ENCODE results near the gene SLC38A8.

SLC38A8 gene

DNA sequence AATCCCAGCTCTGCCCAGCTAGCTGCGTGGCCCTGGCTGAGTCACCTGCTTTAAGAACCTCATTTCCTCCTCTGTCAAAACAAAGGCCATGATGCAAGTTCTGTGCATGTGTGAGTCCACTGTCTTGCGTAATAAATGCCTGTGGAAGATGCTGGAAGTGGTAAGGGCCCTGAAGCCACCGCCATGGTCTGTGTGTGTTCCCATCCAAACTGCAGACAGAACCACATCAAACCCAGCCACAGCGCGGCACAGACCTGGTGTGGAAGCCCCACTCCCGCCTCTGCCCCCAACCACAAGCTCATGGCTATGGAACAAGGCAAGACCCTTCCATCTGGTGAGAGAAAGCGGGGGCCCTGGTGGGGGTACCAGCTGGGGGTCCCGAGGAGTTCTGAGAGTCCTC, 48.5 kb downstream of the SLC38A8 start:
- DNase-seq = no peak

DNA sequence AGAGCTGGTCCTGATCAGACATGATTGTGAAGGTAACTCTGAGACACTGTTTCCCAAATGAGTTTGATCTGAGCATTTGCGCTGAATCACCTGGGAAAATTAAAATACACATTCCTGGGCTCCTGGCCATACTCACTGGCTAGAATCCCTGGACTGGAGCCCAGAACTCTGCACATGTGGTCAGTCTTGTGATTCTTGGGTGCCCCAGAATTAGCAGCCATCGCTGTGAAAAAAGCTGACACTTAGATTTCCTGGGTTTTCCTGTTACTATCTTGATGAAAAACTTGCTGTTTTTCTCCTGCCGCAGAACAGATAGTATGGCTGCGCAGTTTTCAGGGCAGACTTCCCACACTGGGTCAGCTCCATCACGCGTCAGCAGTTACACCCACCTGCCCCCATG, 50.0 kb downstream of the SLC38A8 start:
- DNase-seq = no peak

DNA sequence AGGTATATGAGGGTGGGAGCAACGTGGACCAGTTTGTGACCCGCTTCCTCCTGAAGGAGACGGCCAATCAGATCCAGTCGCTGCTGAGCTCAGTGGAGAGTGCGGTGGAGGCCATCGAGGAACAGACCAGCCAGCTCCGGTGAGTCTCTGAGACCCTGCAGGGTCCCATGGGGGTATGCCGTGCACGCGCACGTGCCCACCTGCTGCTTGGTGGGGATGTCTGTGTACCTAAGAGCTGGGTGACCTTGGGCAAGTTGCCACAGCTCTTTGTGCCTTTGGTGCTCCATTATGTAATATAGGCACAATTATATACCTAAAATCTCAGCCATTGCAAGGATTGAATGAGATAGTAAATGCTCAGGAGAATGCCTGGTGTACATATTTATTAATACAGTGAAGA, 52.1 kb downstream of the SLC38A8 start:
- DNase-seq = no peak

DNA sequence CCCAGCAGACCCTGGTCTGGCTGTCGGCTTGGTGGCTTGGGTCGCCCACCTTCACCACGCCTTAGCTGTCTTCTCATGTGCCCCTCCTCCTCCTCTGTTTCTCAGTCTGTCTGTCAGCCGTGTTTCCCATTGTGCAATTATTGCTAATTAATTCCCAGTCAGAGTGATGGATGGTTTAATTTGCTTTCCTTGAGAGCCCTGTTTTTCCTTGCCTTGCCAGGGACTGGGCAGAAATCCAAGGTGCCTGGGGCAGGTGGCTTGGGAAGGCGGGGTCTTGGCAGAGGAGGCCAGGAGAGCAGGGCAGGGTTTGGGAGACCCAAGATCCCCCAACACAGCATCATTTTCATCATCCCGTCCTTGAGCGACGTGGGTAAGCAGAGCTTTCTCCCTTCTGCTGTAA, 53.3 kb downstream of the SLC38A8 start:
- DNase-seq = no peak

DNA sequence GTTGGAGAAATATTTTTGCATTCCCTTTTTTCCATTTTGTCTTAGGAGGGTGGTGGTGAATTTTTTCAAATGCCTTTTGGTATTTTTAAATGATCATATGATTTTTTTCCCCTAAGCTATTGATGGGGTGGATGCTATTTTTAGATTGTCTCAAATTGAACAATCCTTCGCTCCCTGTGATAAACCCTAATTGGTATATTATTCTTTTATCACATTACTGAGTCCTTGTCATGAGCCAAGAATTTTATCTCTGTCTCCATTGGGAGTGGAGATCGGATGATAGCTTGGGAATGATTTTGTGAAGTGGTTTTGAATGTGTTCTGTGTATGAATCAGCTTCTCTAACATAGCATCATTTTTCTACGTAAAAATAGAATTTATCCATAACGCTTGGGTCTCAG, 59.1 kb downstream of the SLC38A8 start:
- no peak for DNase-seq

DNA sequence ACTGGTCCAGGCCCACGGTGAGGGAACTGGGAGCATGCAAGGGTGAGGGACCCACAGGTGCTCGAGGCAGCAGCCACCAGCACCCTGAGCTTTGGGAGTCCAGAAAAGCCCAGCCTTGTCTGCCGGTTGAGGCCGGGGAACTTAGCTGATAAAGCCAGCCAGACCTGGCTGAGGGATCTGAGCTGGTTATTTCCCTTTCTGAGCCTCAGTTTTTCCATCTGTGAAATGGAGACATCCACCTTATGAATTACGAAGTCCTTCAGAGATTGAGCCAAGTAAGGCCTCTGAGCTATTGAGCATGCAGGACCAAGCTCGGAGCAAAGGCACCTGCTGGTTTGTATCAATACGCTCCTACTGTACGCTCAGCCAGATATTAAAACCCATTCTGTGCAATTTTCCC, 60.8 kb downstream of the SLC38A8 start:
- no peak for DNase-seq

DNA sequence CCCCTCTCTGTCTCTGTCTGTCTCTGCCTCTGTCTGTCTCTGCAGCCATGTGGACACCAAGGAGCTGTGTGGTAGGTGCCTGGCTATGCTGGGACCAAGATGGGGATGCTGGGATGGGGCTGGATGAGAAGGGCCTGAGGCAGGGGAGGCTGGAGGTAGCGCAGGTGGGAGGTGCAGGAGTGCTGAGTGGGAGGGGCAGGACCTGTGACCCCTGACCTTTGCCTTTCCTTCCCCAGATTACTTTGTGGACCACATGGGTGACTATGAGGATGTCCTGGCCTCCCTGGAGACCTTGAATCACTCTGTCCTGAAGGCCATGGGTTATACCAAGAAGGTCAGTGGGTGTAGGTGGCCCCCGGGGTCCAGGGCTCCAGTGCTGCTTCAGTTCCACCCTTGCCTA, 61.8 kb downstream of the SLC38A8 start:
- DNase-seq = no peak

DNA sequence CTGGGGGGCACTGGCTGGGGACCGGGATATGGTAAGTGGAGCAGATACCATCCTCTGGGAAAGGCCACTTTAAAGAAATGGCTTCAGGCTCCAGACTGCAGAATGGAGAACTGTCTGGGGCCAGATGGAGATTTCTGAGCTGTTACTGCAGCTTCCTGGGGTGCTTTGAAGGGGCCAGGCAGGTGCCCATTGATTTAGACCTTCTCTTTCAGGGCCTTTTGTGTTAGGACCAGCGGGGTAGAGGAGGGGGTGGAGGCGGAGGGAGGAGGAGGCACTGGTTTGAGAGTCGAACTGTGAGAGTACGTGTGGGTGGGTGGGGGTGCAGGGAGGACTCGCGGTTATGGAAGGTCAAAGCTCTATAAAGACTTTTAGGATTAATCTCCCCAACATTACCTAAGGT, 63.2 kb downstream of the SLC38A8 start:
- no peak for DNase-seq

DNA sequence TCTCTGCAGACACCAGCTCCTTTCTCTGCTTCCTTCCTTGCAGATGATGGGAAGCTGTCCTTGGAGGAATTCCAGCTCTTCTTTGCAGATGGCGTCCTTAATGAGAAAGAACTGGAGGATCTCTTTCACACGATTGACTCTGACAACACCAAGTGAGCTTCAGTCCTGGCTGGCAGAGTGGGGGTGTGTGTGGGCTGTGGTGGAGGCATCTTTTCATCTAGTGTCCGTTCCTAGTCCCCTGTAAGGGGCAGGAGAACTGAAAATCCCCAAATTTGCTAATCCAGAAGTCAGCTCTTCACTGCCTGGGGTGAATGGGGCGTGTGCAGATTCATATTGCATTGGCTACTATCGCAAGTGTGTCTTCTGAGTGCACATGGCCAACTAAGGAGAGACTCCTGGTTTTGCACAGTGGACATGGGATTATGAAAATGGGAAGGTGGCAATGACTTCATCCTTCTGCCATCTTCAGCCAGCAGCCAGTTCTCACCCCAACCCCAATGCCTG, 64.1 kb downstream of the SLC38A8 start:
- DNase-seq = no peak

DNA sequence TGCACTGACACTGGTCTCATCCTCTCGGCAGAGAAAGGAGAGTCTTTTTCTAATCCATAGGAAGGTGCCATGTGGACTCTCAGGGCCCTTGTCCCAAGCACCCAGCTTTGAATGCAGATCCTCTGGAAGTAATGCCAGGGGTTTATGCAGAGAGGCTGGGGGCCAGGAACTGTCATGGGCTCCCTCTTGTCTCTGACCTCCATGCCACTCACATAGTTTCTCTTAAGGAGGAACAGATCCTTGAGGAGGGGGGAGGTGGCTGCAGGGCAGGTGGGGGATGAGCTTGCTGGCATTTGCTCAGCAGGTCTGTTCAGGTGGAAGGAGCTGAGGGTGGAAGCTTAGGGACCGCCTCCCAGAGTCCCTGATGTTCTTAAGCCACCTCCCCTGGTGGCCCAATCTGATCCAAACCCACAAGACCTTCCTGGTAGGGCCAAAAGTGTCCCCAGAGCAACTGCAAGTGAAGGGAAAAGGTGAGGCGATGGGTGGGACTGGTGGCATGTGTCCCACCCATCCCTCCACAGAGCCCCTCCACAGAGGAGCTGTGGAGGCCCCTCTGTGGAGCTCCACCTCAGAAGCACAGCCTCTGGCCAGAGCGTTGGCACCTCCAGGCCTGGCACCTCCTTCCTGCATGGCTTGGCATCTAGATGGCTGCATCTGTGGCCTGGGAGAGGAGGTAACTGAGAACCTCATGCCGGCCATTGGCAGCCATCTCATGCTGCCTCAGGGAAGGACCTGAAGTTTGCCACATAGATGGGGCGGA, 65.4 kb downstream of the SLC38A8 start:
- no peak for DNase-seq

DNA sequence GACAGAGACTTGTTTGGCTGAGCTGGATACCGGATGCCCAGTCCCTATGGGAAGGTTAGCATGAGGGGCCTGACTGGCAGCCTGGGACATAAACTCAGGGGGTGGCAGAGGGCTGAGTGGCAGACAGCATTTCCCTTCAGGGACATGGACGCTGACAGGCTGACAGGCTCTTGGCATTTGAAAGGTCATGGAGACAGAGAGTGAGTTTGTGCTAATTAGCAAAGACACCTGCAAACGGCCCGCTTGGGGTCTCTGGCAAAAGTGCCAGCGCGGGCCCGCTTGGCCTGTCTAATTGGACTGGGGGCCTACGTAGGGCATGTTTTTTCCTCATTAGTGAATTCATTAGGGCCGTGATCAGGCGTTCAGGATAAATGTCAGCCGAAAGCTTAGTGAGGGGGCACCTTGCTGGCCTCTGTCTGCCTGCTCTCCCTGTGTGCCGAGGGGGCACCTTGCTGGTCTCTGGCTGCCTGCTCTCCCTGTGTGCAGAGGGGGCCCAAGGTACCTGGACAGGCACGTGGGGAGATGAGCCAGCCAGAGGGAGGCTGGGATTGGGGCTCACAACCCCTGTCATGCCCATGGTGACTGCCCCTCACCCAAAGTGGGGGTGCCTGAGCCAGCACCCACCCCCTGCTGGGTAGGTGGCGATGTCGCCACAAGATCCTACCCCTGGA, 66.9 kb downstream of the SLC38A8 start:
- no peak for DNase-seq

DNA sequence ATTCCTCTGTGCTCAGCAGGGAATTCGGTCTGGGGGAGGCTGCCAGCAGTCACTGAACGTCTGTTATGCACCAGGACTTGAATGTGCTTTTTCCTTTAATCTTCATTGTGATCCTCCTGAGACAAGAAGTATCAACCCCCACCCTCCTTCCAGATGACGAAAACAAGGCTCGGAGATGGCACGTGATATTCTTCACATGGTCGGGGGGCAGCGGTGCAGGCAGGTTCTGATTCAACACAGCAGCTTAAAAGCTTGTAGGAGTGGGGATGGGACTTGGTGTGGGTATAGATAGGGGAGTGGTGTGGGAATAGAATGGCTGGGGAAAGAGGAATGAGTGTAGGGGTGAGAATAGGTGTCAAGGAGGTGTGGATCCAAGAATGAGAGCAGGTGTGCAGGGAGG, 68.1 kb downstream of the SLC38A8 start:
- DNase-seq = no peak

DNA sequence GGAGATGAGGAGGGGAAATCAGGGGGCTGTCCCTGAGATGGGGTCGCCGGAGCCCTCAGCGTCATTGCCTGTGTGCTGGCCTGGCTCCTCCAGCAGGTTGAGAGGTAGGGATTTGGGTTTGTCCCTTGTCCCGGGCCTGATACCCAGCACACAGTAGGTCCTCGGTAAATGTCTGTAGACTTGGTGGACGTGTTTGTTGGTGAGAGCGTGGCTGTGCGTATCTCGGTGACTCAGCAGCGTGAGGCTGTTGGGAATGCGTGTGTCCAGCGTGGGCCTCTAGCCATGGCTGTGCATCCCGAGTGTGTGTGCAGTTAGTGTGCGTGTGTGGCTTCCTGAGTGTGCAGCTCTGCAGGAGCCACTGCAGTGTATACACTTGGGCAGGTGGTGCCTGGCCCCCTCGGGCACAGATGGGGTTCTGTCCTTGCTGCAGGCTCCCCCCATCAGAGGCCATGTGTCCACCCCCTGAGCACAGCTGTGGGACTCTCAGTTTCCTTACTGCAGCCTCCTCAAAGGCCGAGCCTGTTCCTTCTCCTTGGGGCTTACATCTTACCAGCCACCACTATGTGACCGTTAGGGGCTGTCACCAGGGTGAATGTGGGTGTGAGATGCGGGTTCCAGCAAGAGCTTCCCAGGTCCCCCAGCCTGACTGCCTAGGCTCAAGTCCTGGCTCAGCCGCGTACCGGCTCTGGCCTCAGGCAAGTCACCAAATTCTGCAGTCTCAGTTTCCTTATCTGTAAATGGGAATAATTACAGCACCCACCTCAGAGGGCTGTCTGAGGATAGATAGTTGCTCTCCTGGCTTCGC, 68.8 kb downstream of the SLC38A8 start:
- DNase-seq = no peak

DNA sequence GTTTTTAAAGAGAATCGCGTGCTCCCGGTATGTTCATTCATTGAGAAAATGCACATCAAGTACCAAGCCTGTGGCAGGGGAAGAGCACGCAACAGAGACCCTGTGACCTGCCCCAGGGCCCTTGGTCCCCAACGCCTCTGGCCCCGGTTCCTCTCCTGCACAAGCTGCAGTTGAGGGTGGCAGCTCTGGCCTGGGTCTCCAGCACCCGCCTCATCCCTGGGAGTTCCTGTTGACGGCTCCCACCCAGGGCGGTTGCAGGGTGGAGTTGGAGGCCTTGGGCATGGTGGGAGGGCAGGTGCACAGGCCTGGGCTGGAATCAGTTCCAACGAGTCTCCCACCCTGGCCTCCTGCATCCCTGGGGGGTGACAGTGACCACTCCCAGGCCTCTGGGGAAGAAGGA, 69.5 kb downstream of the SLC38A8 start:
- DNase-seq = no peak

DNA sequence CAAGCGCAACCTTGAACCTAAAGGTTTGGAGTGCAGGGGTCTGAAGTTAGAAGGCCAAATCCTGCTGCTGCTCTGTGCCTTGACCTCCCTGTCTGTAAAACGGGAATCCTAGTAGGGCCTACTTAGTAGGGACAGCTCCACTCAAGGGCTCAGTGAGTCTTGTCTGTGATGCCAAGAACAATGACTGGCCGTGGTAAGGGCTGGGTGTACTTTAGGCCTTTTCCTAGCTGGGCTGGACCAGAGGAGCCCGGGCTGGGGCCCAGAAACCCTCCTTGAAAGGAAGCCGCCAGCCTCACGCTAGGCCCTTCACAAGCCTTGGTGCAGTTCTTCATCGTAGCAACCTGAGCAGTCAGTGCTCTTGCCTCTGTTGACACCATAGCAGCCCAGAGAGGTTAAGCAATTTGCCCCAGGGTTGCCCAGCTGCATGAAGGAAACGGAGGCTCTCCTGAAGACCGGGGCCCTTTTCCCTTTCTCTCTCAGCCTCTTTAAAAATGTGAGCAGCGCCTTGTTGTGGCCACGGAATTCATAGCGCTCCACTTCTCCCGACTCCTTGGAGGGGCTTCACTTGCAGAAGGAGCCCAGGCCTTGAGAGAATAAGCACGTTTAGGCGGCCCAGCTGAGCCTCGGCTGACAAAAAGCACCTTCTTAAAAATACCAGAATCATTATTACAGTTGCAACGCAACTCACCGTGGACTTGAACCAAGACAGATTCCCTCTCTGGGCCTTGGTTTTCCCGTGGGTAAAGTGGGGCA, 70.2 kb downstream of the SLC38A8 start:
- DNase-seq = no peak

DNA sequence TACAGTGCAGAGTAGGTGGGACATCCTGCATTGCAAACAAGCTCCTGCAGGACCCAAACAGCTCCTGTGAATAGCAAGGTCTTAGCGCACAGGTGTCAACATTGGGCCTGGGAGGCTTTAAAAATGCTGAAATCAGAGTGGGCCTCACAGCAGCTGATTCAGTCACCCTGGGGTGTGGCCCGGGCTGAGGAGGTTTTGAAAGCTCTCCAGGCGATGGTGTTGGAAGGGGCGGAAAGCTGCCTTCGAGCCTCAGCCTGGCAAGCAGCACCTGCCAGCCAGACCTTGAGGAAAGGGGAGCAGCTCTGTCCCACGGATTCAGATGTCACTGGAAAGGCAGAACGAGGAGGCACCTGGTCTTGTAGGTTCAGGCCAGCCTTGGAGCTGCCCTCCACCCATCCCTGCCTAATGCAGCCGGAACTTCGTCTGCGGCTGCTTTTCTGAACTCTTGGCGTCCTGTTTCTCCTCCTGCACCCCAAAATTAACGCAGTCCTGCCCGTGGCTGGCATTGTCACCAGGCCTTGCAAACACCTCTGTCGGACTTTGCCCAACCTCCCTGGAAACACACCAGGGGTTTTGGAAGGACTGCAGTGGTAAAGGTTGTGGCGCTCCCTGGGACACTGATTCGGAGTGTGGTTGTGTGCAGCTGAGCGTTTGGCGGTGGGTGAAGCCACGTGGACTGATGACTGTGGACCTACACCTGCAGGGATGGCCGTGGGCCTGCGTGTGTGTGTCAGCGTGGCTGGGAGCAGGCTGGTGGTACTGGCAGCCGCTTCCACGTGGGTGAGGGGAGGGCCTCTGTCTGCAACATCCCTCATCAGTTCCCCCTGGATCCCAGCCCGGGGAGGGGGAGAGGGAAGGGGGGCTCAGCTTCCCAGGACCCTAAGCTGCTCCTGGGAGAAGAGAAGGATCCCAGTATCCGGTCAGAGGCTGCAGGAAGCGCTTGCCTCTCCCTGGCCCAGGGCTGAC, 71.1 kb downstream of the SLC38A8 start:
- no peak for DNase-seq

DNA sequence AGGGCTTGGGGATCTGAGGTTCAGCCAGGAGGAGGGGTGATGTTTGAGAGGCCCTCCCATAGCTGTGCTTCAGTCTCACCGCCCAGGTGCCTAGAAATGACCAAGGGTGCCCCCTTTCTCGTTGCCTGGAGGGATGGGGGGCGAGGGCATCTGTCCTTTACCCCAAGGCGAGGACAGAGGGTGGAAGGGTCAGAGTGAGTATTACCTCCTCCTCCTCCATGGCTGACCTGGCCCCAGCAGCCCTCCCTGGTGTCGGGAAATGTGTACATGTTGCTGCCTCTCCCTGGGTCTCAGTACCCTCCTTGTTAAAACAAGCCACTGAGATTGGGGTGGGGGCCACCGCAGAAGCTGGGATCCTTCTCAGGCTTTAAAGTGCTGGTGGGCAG, 72.2 kb downstream of the SLC38A8 start:
- DNase-seq = no peak

DNA sequence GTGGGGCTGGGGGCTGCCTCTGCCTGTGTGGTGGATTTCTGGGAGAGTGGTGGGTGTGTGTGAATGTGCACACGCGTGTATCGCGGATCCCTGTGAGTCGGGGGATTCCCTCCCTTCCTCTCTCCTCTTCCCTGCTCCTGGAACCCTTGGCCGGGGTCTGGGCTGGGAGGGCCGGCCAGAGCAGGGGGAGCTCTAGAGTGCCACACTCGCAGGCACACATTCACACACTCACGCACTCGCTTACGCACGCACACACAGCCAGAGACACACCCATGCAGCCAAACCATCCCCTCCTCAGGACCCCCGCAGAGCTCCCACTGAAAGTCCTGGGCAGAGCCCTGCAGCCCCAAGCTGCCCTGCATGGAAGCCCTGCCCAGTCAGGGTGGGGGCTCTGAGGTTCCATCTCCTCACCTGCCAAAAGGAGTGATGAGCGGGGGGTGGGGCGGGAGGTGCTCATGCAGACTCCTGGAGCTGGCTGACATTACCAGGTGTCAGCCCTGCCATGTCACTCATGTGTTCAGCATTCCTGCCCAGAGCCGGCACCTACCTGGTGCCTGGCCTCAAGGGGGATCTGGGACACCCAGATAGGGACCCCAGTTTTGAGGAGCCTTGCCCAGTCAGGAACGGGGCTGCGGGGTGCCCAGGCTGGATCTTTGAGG, 72.7 kb downstream of the SLC38A8 start:
- DNase-seq = no peak

DNA sequence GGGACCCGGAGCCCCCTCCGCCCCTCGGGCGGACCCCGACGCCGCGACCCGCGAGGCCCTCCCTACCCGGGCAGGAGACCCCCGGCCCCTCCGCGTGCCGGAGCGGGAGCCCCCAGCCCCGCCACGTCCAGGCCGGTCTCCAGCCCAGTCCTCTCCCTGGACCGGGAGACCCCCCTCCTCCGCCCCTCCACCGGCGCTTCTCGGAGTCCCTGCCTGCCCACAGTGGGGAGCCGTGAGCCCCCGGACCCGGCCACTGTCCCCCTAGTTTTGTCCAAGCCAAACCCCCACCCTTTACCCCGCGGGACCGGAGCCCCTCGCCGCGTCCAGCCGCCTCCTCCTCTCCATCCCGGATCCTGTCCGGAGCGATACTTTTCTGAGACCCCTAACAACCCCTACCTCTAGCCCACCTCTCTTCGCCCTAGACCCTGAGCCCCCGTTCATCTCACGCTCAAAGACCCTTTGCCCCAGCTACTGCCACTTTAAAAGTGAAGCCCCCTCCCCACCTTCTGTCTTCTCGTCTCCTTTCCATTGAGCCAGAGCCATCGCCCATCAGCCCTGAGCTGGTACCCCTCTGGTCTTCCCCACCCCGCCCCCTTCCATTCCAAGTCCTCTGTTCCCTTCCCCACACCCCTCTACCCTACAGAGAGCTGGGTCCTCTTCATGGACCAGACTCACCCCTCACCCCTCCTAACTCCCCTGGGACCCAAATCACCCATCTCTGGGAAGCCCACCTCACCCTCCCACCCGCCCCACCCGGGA, 73.5 kb downstream of the SLC38A8 start:
- DNase-seq = no peak

DNA sequence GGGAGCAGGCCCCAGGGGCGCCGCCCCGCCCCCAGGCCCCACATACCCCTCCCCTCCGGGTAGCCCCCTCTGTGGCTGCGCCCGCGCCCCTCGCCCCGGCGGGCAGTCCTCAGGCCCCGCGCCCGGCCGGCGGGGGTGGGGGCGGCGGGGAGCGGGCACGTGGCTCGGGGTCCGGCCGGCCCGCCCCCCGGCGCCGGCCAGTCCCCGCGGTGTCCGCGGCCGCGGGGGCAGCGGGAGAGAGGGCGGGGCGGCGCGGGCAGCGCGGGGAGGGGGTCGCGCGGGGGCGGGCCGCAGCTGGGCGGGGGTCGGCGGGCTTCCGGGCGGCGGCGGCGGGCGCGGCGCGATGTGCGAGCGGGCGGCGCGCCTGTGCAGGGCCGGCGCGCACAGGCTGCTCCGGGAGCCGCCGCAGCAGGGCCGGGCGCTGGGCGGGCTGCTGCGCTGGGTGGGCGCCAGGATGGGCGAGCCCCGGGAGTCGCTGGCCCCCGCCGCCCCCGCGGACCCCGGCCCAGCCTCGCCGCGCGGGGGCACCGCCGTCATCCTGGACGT, 74.2 kb downstream of the SLC38A8 start:
- DNase-seq = no peak
